Coronary artery (tissue), 2 donors: ENCODE measurements around the gene NIF3L1.
A peak's percentile ranks its signal among the peaks of the same experiment; 100 is the strongest.

Source experiments
- DNase-seq: peaks from one replicate; pipeline ENCODE4 v3.0.0-alpha.2; 2017; ENCODE audit warnings: low spot score
- H3K27ac ChIP-seq, 2 donors: fragments of 200-600 bp; sonication (generic); one replicate each; pipeline ENCODE4 v1.5.1; 2016 to 2019
- H3K4me3 ChIP-seq: fragments of 200-600 bp; sonication (generic); 2 replicates; pipeline ENCODE4 v1.5.1; 2016; ENCODE audit warnings: mild to moderate bottlenecking, moderate library complexity
- TF ChIP-seq, protein P1 (sequence below): fragments of 200-600 bp; sonication (generic); IDR thresholded peaks from one replicate; pipeline ENCODE4 v1.5.1; 2019; ENCODE audit warnings: antibody characterized with exemption

The NIF3L1 gene, protein sequence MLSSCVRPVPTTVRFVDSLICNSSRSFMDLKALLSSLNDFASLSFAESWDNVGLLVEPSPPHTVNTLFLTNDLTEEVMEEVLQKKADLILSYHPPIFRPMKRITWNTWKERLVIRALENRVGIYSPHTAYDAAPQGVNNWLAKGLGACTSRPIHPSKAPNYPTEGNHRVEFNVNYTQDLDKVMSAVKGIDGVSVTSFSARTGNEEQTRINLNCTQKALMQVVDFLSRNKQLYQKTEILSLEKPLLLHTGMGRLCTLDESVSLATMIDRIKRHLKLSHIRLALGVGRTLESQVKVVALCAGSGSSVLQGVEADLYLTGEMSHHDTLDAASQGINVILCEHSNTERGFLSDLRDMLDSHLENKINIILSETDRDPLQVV

GRCh38 chr2:200888704-200889625 is at the start of gene NIF3L1, which contains the start of gene PPIL3:
Gene NIF3L1 (plus strand): TSS chr2:200889371. CDS start chr2:200891944, 2,573 bp downstream.
Gene PPIL3 (minus strand): TSS chr2:200889077. CDS start chr2:200887615, 1,462 bp downstream.
- TF ChIP-seq, protein P1, sequence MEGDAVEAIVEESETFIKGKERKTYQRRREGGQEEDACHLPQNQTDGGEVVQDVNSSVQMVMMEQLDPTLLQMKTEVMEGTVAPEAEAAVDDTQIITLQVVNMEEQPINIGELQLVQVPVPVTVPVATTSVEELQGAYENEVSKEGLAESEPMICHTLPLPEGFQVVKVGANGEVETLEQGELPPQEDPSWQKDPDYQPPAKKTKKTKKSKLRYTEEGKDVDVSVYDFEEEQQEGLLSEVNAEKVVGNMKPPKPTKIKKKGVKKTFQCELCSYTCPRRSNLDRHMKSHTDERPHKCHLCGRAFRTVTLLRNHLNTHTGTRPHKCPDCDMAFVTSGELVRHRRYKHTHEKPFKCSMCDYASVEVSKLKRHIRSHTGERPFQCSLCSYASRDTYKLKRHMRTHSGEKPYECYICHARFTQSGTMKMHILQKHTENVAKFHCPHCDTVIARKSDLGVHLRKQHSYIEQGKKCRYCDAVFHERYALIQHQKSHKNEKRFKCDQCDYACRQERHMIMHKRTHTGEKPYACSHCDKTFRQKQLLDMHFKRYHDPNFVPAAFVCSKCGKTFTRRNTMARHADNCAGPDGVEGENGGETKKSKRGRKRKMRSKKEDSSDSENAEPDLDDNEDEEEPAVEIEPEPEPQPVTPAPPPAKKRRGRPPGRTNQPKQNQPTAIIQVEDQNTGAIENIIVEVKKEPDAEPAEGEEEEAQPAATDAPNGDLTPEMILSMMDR = no peak
- DNase-seq = peak; percentile 97
- Histone ChIP-seq H3K4me3 (peak within 1 kb of the TSS; percentile 89), H3K27ac (peak within 1 kb of the TSS; percentile 89 to 97)

- no peak overlapping the region for H3K4me3 ChIP-seq
- no peak for DNase-seq
- H3K27ac ChIP-seq = no peak overlapping the region
- TF ChIP-seq, protein P1 = no peak
Observed at GRCh38 chr2:200839513-200839912, 49.7 kb upstream of the NIF3L1 start.

- DNase-seq = no peak
- TF ChIP-seq, protein P1 = no peak
Observed at GRCh38 chr2:200843993-200844948, 44.9 kb upstream of the NIF3L1 start.

GRCh38 chr2:200845194-200845593 is 44.0 kb upstream of the NIF3L1 start:
- TF ChIP-seq, protein P1 = no peak
- no peak overlapping the region for H3K27ac ChIP-seq
- no peak overlapping the region for H3K4me3 ChIP-seq
- no peak for DNase-seq

More at GRCh38 chr2:200843993-200844948, 44.9 kb upstream of the NIF3L1 start:
- H3K27ac ChIP-seq = no peak overlapping the region
- no peak overlapping the region for H3K4me3 ChIP-seq

GRCh38 chr2:200845669-200846325 is 43.4 kb upstream of the NIF3L1 start:
- H3K4me3 ChIP-seq = no peak overlapping the region
- no peak for DNase-seq
- H3K27ac ChIP-seq = no peak overlapping the region
- TF ChIP-seq, protein P1 = no peak

GRCh38 chr2:200847269-200847668 is 41.9 kb upstream of the NIF3L1 start:
- Histone ChIP-seq H3K4me3 (no peak overlapping the region), H3K27ac (no peak overlapping the region)
- TF ChIP-seq, protein P1 = no peak
- DNase-seq = no peak
